ENCODE data around the gene SHISA5. TPM values are rescaled to one million over a fixed set of nuclear protein-coding genes. Genes with fewer than 3 reads are reported as not detected.

SHISA5 gene
- total RNA-seq, 1 experiment from 2014 or later, result 104 TPM

DNA sequence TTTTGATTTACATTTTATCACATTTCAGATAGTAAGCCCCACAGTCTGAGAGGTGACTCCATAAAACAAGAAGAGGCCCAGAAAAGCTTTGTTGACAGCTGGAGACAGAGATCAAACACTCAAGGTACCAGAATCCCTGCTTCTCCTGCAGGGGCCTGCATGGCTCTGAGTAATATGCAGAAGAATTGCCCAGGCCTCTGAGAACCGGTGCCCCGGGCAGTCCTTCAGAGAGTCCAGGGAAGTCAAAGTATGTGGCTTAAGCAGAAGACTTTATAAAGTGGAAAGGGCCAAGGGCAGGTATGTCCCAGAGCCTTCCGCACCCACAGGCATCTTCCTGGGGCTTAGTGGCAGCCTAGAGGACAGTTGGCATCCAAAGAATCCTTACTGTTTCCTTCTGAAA is 44.6 kb downstream of the SHISA5 start:
- Histone ChIP-seq H3K36me3 (ENCODE audit: control insufficient read depth in 1 of 2, insufficient read depth in 2 of 2, low read length in 2 of 2) (peaks cover 38 to 42% of the 10 kb centered on the region in 2 experiments), H3K9me3 (ENCODE audit: control insufficient read depth in 1 of 2, insufficient read depth in 1 of 2, low read depth in 1 of 2, low read length in 2 of 2) (no peaks in the 10 kb centered on the region), H2AFZ (ENCODE audit: low read depth, low read length, poor library complexity, severe bottlenecking) (no peak overlapping the region), H3K27me3 (ENCODE audit: insufficient read depth, low read length) (no peaks in the 10 kb centered on the region), H3K4me3 (replicated peaks in 1 of 2; ENCODE audit: low read depth in 1 of 2, low read length in 2 of 2) (no peak overlapping the region), H3K27ac (ENCODE audit: low read depth, low read length) (no peak overlapping the region), H3K79me2 (ENCODE audit: insufficient read depth, low read length) (no peaks in the 10 kb centered on the region), H3K9me2 (ENCODE audit: insufficient read depth) (no peaks in the 10 kb centered on the region), H3K9ac (ENCODE audit: low read length) (no peak overlapping the region), H4K20me1 (ENCODE audit: insufficient read depth) (no peaks in the 10 kb centered on the region), H3K4me2 (ENCODE audit: low read length) (no peak overlapping the region), H3K4me1 (ENCODE audit: control insufficient read depth in 1 of 2, insufficient read depth in 2 of 2, low read length in 2 of 2) (no peaks in the 10 kb centered on the region)
- POLR2A ChIA-PET, result no interaction called here
- no peak for ATAC-seq
- intact Hi-C loops (cut with micrococcal nuclease), result no loop called here
- CTCF ChIA-PET, result no interaction called here
- DNase-seq (ENCODE audit: low read depth, low spot score), result no peak
- no TSS peak for BruUV-seq (replicated peaks)
- RAD21 ChIA-PET (ENCODE audit: low non-redundant PET in 1 of 2, low total read pairs in 2 of 2, uncharacterized antibody in 2 of 2, unreplicated experiment in 2 of 2), result no interaction called here
- TF ChIP-seq, protein P1, sequence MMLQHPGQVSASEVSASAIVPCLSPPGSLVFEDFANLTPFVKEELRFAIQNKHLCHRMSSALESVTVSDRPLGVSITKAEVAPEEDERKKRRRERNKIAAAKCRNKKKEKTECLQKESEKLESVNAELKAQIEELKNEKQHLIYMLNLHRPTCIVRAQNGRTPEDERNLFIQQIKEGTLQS (IDR thresholded peaks at IDR 0.05), result no peak
- no peak for TF ChIP-seq CBX3 (IDR thresholded peaks at IDR 0.05; ENCODE audit: low read depth)
- TF ChIP-seq EZH2 (IDR thresholded peaks at IDR 0.05), result no peak
- no peak for TF ChIP-seq ELF1 (IDR thresholded peaks at IDR 0.05; ENCODE audit: borderline replicate concordance, low read depth)

DNA sequence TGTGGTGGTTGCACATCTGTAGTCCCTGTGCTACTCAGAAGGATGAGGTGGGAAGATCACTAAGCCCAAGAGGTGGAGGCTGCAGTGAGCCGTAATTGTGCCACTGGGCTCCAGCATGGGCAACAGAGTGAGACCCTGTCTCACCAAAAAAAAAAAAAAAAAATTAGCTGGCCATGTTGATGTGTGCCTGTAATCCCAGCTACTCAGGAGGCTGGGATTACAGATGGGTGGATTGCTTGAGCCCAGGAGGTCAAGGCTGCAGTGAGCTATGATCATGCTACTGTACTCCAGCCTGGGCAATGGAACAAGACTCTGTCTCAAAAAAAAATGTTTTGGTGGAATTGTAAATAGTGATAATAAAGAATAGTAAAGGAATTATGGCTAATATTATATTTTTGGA is 47.5 kb downstream of the SHISA5 start:
- ChIA-PET RAD21 (ENCODE audit: low non-redundant PET in 1 of 2, low total read pairs in 2 of 2, uncharacterized antibody in 2 of 2, unreplicated experiment in 2 of 2) (interaction anchor here in 1 of 2 experiments (0.7 kb wide), 1 partner anchor 10 kb away, joined by 3 read pairs; the partner anchor contains the start of gene ATRIP), CTCF (interaction anchor here (1.2 kb wide), 1 partner anchor 20 kb away, joined by 3 read pairs; no protein-coding TSS in a partner anchor), POLR2A (interaction anchor here (0.7 to 1.3 kb wide), 3 partner anchors 10 to 48 kb away, joined by 3 to 4 read pairs (median 3); partner anchors contain the start of gene ATRIP)
- no peaks in the 10 kb centered on the region for H4K20me1 ChIP-seq (ENCODE audit: insufficient read depth)
- TF ChIP-seq SIN3A (IDR thresholded peaks at IDR 0.05; ENCODE audit: low read depth) (no peak), ELF1 (IDR thresholded peaks at IDR 0.05; ENCODE audit: borderline replicate concordance, low read depth) (no peak), CEBPB (IDR thresholded peaks at IDR 0.05; ENCODE audit: low read depth) (no peak)
- TF ChIP-seq, protein P1 (IDR thresholded peaks at IDR 0.05), result no peak
- no peaks in the 10 kb centered on the region for H3K27me3 ChIP-seq (ENCODE audit: insufficient read depth, low read length)
- no peak overlapping the region for H2AFZ ChIP-seq (ENCODE audit: low read depth, low read length, poor library complexity, severe bottlenecking)
- H3K79me2 ChIP-seq (ENCODE audit: insufficient read depth, low read length), result no peaks in the 10 kb centered on the region
- H3K27ac ChIP-seq (ENCODE audit: low read depth, low read length), result no peak overlapping the region
- ATAC-seq (no peak), DNase-seq (ENCODE audit: low read depth, low spot score) (no peak)
- no peaks in the 10 kb centered on the region for H3K4me1 ChIP-seq (ENCODE audit: control insufficient read depth in 1 of 2, insufficient read depth in 2 of 2, low read length in 2 of 2)
- H3K36me3 ChIP-seq (ENCODE audit: control insufficient read depth in 1 of 2, insufficient read depth in 2 of 2, low read length in 2 of 2), result peaks cover 42 to 57% of the 10 kb centered on the region in 2 experiments
- H3K9me2 ChIP-seq (ENCODE audit: insufficient read depth), result no peaks in the 10 kb centered on the region
- no peak overlapping the region for H3K4me2 ChIP-seq (ENCODE audit: low read length)
- no peak overlapping the region for H3K9ac ChIP-seq (ENCODE audit: low read length)
- intact Hi-C loops (cut with micrococcal nuclease), result no loop called here
- no peak overlapping the region for H3K4me3 ChIP-seq (replicated peaks in 1 of 2; ENCODE audit: low read depth in 1 of 2, low read length in 2 of 2)
- H3K9me3 ChIP-seq (ENCODE audit: control insufficient read depth in 1 of 2, insufficient read depth in 1 of 2, low read depth in 1 of 2, low read length in 2 of 2), result no peaks in the 10 kb centered on the region
- BruUV-seq (replicated peaks), result no TSS peak
